ENCODE data around the gene FSD1L. TPM values are rescaled to one million over a fixed set of nuclear protein-coding genes. Genes with fewer than 3 reads are reported as not detected.
A peak's percentile ranks its signal among the peaks of the same experiment; 100 is the strongest.
"Not testable (repeated sequence)": the region's sequence is repeated elsewhere in the genome, so short reads cannot be mapped to it uniquely, and the experiment has no call there.

The FSD1L gene
- polyA plus RNA-seq, 2 of the 4 experiments (the other 2 are of a cell fraction), result 3.2 to 8.5 TPM

GRCh38 chr9:105515811-105516413 lies 68.1 kb downstream of the FSD1L start:
- FAIRE-seq (no peak), ATAC-seq (no peak), DNase-seq (ENCODE audit: low read depth in 1 of 2, low spot score in 1 of 2) (no peak)
- POLR2A ChIA-PET, result no interaction called here
- WGBS (ENCODE audit: missing lambda C conversion rate), result 94% methylated on average over 9 of the region's 11 CpGs
- no peak overlapping the region for H3K4me3 ChIP-seq
- no peaks in the 10 kb centered on the region for H3K4me1 ChIP-seq
- H3K4me2 ChIP-seq, result no peak overlapping the region
- TF ChIP-seq BCL3 (IDR thresholded peaks at IDR 0.05) (no peak), NPAS2 (CRISPR knock-in tag; IDR thresholded peaks at IDR 0.05; ENCODE audit: borderline replicate concordance) (no peak), HES2 (IDR thresholded peaks at IDR 0.05) (no peak), POLR2AphosphoS2 (conservative IDR thresholded peaks at IDR 0.05; ENCODE audit: low read length) (no peak), RAD21 (conservative IDR thresholded peaks at IDR 0.05 in 1 of 2, IDR thresholded peaks at IDR 0.05 in 1 of 2) (no peak), SREBF2 (IDR thresholded peaks at IDR 0.05) (no peak), FOSL2 (IDR thresholded peaks at IDR 0.05) (no peak), FOSL2 (CRISPR knock-in tag; IDR thresholded peaks at IDR 0.05) (no peak), EHMT2 (IDR thresholded peaks at IDR 0.05; ENCODE audit: low read depth) (no peak), MAX (IDR thresholded peaks at IDR 0.05) (no peak), PBX3 (IDR thresholded peaks at IDR 0.05) (no peak)
- CTCF ChIA-PET, result no interaction called here
- no peak overlapping the region for H3K27ac ChIP-seq
- H3K9me3 ChIP-seq, result peaks cover 3% of the 10 kb centered on the region; the same call in 1 of the 3 replicates

GRCh38 chr9:105519710-105520369 lies 72.0 kb downstream of the FSD1L start:
- peak overlapping the region; percentile 66 to 80; a peak in 3 of 6 replicates for H3K27ac ChIP-seq
- FAIRE-seq, H3K4me1 ChIP-seq, H3K9me3 ChIP-seq, POLR2A ChIA-PET, H3K4me2 ChIP-seq, CTCF ChIA-PET: not testable (repeated sequence)
- DNase-seq (ENCODE audit: low read depth in 1 of 2, low spot score in 1 of 2) (peak in 1 of 2 experiments; percentile 22), ATAC-seq (peak; percentile 98 to 100)
- H3K4me3 ChIP-seq, result peak overlapping the region; percentile 37; the same call in 2 of the 3 replicates
- 96% methylated on average over 33 of the region's 43 CpGs for WGBS (ENCODE audit: missing lambda C conversion rate)

GRCh38 chr9:105520992-105521391 lies 73.2 kb downstream of the FSD1L start:
- H3K4me3 ChIP-seq; POLR2A ChIA-PET; DNase-seq (ENCODE audit: low read depth in 1 of 2, low spot score in 1 of 2); H3K9me3 ChIP-seq; H3K27ac ChIP-seq; H3K4me1 ChIP-seq; CTCF ChIA-PET; ATAC-seq; H3K4me2 ChIP-seq: not testable (repeated sequence)
- FAIRE-seq, result peak; percentile 28
- 95% methylated on average over 6 of the region's 6 CpGs for WGBS (ENCODE audit: missing lambda C conversion rate)

- ATAC-seq; H3K27ac ChIP-seq; DNase-seq (ENCODE audit: low read depth in 1 of 2, low spot score in 1 of 2); H3K9me3 ChIP-seq; CTCF ChIA-PET; H3K4me3 ChIP-seq; H3K4me1 ChIP-seq; POLR2A ChIA-PET; H3K4me2 ChIP-seq; FAIRE-seq: not testable (repeated sequence)
- 96% methylated on average over 9 of the region's 10 CpGs for WGBS (ENCODE audit: missing lambda C conversion rate)
Observed at GRCh38 chr9:105522618-105523385, 75.0 kb downstream of the FSD1L start.
